Neural progenitor cell (in vitro differentiated cells): ENCODE measurements around the gene FBXL19. TPM values are rescaled to one million over a fixed set of nuclear protein-coding genes. Genes with fewer than 3 reads are reported as not detected.

Experiments
- DNase-seq: peaks from one replicate; pipeline ENCODE4 v3.0.0-alpha.2; 2016; ENCODE audit warnings: low spot score
- H2AFZ ChIP-seq: fragments of 200-600 bp; sonication (generic); replicated peaks from 2 replicates; pipeline ENCODE4 v1.6.1; 2016; ENCODE audit warnings: antibody characterized with exemption
- H3F3A ChIP-seq: fragments of 200-600 bp; sonication (generic); 2 replicates; pipeline ENCODE4 v1.6.1; 2016; ENCODE audit warnings: antibody characterized with exemption, low read depth
- H3K27ac ChIP-seq: fragments of 200-600 bp; sonication (generic); 2 replicates; pipeline ENCODE4 v1.5.1; 2016; ENCODE audit warnings: mild to moderate bottlenecking
- H3K27me3 ChIP-seq: fragments of 200-600 bp; sonication (generic); 2 replicates; pipeline ENCODE4 v1.6.1; 2016; ENCODE audit warnings: mild to moderate bottlenecking, moderate library complexity
- H3K36me3 ChIP-seq: fragments of 200-600 bp; sonication (generic); 2 replicates; pipeline ENCODE4 v1.5.1; 2016
- H3K4me1 ChIP-seq: fragments of 200-600 bp; sonication (generic); 2 replicates; pipeline ENCODE4 v1.6.1; 2016; ENCODE audit warnings: mixed run types
- H3K4me2 ChIP-seq: fragments of 200-600 bp; sonication (generic); 2 replicates; pipeline ENCODE4 v1.6.1; 2016
- H3K4me3 ChIP-seq: fragments of 200-600 bp; sonication (generic); 2 replicates; pipeline ENCODE4 v1.5.1; 2016
- H3K79me2 ChIP-seq: fragments of 200-600 bp; sonication (generic); 2 replicates; pipeline ENCODE4 v1.6.1; 2016; ENCODE audit warnings: low read depth
- H3K9ac ChIP-seq: fragments of 200-600 bp; sonication (generic); 2 replicates; pipeline ENCODE4 v1.6.1; 2016
- H3K9me3 ChIP-seq: fragments of 200-600 bp; sonication (generic); 2 replicates; pipeline ENCODE4 v1.5.1; 2016; ENCODE audit warnings: low read depth
- H4K20me1 ChIP-seq: fragments of 200-600 bp; sonication (generic); 2 replicates; pipeline ENCODE4 v1.6.1; 2016; ENCODE audit warnings: low read depth
- H3K27ac Mint-ChIP-seq: 3 replicates; pipeline ENCODE4 v1.8.0; 2021; ENCODE audit warnings: mixed read lengths
- H3K27me3 Mint-ChIP-seq: 2 replicates; pipeline ENCODE4 v1.8.0; 2022; ENCODE audit warnings: low read depth, mild to moderate bottlenecking, inconsistent platforms, moderate library complexity, mixed read lengths; ENCODE audit not compliant: insufficient read depth
- H3K36me3 Mint-ChIP-seq: 3 replicates; pipeline ENCODE4 v1.8.0; 2021; ENCODE audit warnings: mixed read lengths
- H3K4me1 Mint-ChIP-seq: 3 replicates; pipeline ENCODE4 v1.8.0; 2021; ENCODE audit warnings: mixed read lengths
- H3K4me3 Mint-ChIP-seq: 3 replicates; pipeline ENCODE4 v1.8.0; 2021; ENCODE audit warnings: mild to moderate bottlenecking, moderate library complexity, mixed read lengths
- H3K9me3 Mint-ChIP-seq: 3 replicates; pipeline ENCODE4 v1.8.0; 2020; ENCODE audit warnings: mixed read lengths
- CTCF ChIP-seq: fragments of 200-600 bp; sonication (generic); IDR thresholded peaks from 2 replicates; pipeline ENCODE4 v1.5.1; 2017; ENCODE audit warnings: antibody characterized with exemption, mild to moderate bottlenecking
- EZH2 ChIP-seq: fragments of 200-600 bp; sonication (generic); IDR thresholded peaks from 2 replicates; pipeline ENCODE4 v1.6.1; 2017; ENCODE audit warnings: antibody characterized with exemption, mild to moderate bottlenecking, moderate library complexity
- EZH2phosphoT487 ChIP-seq: fragments of 200-600 bp; sonication (generic); IDR thresholded peaks from 2 replicates; pipeline ENCODE4 v1.6.1; 2017; ENCODE audit warnings: antibody characterized with exemption
- total RNA-seq: library from RNA; depleted of rRNA; stranded (reverse); fragments of >200 nt; gene quantifications from 2 replicates; pipeline ENCODE4 v1.2.3, GENCODE V29; 2015; ENCODE audit warnings: low replicate concordance

FBXL19 gene
- total RNA-seq, 1 donor from 2014 or later: 9.2 TPM

- peaks cover 12% of the 10 kb centered on the region for H3K36me3 Mint-ChIP-seq
- H3K9me3 Mint-ChIP-seq: no peaks in the 10 kb centered on the region
- peaks cover 16% of the 10 kb centered on the region for H4K20me1 ChIP-seq
- H3K27ac Mint-ChIP-seq: peak within 1 kb of the TSS; percentile 100
- peaks cover 5% of the 10 kb centered on the region for H3K4me1 ChIP-seq
- peaks cover 14% of the 10 kb centered on the region for H3K4me1 Mint-ChIP-seq
- H3K4me3 ChIP-seq: peak within 1 kb of the TSS; percentile 98
- H3K4me3 Mint-ChIP-seq: peak within 1 kb of the TSS; percentile 97
- peaks cover 47% of the 10 kb centered on the region for H3F3A ChIP-seq
- H3K36me3 ChIP-seq: peaks cover 11% of the 10 kb centered on the region
- peak within 1 kb of the TSS; percentile 83 for H3K4me2 ChIP-seq
- TF ChIP-seq EZH2phosphoT487 (no peak), CTCF (no peak), EZH2 (no peak)
- peaks cover 23% of the 10 kb centered on the region for H3K79me2 ChIP-seq
- H2AFZ ChIP-seq: peak within 1 kb of the TSS; percentile 100
- DNase-seq: peak; percentile 99
- peak within 1 kb of the TSS; percentile 100 for H3K9ac ChIP-seq
- peak within 1 kb of the TSS; percentile 100 for H3K27ac ChIP-seq
- H3K9me3 ChIP-seq: no peaks in the 10 kb centered on the region
- H3K27me3 Mint-ChIP-seq: peaks cover 5% of the 10 kb centered on the region
- no peaks in the 10 kb centered on the region for H3K27me3 ChIP-seq
Observed at GRCh38 chr16:30957456-30958174, 34.2 kb downstream of the FBXL19 start, which contains the start of gene SETD1A. Gene SETD1A, plus strand, starts transcription at chr16:30957754. Its CDS starts 978 bp downstream, at chr16:30958732.

- Histone ChIP-seq H3K4me2 (peak overlapping the region; percentile 83), H3K36me3 (peaks cover 14% of the 10 kb centered on the region), H2AFZ (no peak overlapping the region), H3F3A (peaks cover 41% of the 10 kb centered on the region), H3K27ac (peak overlapping the region; percentile 100), H3K27me3 (no peaks in the 10 kb centered on the region), H3K79me2 (peaks cover 23% of the 10 kb centered on the region), H3K4me1 (peaks cover 5% of the 10 kb centered on the region), H3K4me3 (peak overlapping the region; percentile 98), H3K9ac (peak overlapping the region; percentile 100), H4K20me1 (peaks cover 16% of the 10 kb centered on the region), H3K9me3 (no peaks in the 10 kb centered on the region)
- no peaks in the 10 kb centered on the region for H3K9me3 Mint-ChIP-seq
- TF ChIP-seq EZH2: no peak
- DNase-seq: peak; percentile 89
- peaks cover 17% of the 10 kb centered on the region for H3K36me3 Mint-ChIP-seq
- H3K4me3 Mint-ChIP-seq: peak overlapping the region; percentile 97
- H3K27me3 Mint-ChIP-seq: peaks cover 5% of the 10 kb centered on the region
- H3K4me1 Mint-ChIP-seq: peaks cover 12% of the 10 kb centered on the region
- H3K27ac Mint-ChIP-seq: peak overlapping the region; percentile 88
Observed at GRCh38 chr16:30958175-30959079, 35.1 kb downstream of the FBXL19 start.

GRCh38 chr16:30961384-30961783 is 38.0 kb downstream of the FBXL19 start:
- peaks cover 22% of the 10 kb centered on the region for H4K20me1 ChIP-seq
- no peak overlapping the region for H3K27ac ChIP-seq
- no peak overlapping the region for H3K4me3 ChIP-seq
- no peak overlapping the region for H3K4me2 ChIP-seq
- H3K27me3 Mint-ChIP-seq: peaks cover 5% of the 10 kb centered on the region
- peaks cover 14% of the 10 kb centered on the region for H3K36me3 ChIP-seq
- peaks cover 5% of the 10 kb centered on the region for H3K4me1 ChIP-seq
- TF ChIP-seq CTCF (no peak), EZH2phosphoT487 (no peak)
- no peaks in the 10 kb centered on the region for H3K9me3 Mint-ChIP-seq
- no peak for DNase-seq
- H3F3A ChIP-seq: peaks cover 21% of the 10 kb centered on the region
- no peaks in the 10 kb centered on the region for H3K27me3 ChIP-seq
- no peaks in the 10 kb centered on the region for H3K9me3 ChIP-seq
- H2AFZ ChIP-seq: no peak overlapping the region
- no peak overlapping the region for H3K27ac Mint-ChIP-seq
- no peak overlapping the region for H3K4me3 Mint-ChIP-seq
- peaks cover 7% of the 10 kb centered on the region for H3K4me1 Mint-ChIP-seq
- peaks cover 23% of the 10 kb centered on the region for H3K79me2 ChIP-seq
- no peak overlapping the region for H3K9ac ChIP-seq
- peaks cover 28% of the 10 kb centered on the region for H3K36me3 Mint-ChIP-seq
